Measurements from ENCODE around the gene PDGFRB.

PDGFRB gene

DNA sequence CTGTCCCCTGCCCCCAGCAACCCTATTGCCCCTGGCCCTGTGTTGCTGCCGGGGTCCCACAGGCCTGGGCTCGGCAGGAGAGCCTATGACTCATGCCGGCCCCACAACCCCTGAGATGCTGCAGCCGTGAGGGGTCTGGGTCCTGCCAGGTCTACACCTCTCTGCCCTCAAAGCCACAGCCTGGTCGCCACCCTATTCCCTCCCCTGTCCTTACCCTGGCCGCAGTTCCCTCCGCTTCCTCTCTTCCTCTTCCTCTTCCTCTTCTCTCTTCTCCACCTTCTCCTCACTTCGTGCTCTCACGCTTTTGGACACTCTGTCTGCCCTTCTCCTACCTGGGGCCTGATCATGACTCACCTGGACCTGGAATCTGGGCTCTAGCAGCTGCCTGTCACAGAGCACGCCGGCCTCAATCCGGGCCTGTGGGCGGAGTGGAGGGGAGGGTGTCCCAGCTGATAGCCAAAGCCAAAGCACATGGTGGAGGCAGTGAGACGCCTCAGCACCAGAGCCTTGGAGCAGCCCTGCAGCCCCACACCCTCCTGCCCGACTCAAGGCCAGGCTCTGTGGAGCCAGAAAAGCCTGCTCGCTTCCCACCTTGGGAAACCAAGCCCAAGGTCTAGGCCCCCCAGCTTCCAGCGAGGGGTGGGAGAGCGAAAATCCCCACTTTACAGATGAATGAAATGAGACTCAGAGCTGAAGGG, 42.4 kb downstream of the PDGFRB start:
- TF ChIP-seq, protein P1, sequence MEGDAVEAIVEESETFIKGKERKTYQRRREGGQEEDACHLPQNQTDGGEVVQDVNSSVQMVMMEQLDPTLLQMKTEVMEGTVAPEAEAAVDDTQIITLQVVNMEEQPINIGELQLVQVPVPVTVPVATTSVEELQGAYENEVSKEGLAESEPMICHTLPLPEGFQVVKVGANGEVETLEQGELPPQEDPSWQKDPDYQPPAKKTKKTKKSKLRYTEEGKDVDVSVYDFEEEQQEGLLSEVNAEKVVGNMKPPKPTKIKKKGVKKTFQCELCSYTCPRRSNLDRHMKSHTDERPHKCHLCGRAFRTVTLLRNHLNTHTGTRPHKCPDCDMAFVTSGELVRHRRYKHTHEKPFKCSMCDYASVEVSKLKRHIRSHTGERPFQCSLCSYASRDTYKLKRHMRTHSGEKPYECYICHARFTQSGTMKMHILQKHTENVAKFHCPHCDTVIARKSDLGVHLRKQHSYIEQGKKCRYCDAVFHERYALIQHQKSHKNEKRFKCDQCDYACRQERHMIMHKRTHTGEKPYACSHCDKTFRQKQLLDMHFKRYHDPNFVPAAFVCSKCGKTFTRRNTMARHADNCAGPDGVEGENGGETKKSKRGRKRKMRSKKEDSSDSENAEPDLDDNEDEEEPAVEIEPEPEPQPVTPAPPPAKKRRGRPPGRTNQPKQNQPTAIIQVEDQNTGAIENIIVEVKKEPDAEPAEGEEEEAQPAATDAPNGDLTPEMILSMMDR (IDR thresholded peaks at IDR 0.05; ENCODE audit: low read depth, low read length), result no peak
- DNase-seq (ENCODE audit: extremely low read depth, low read depth), result no peak

GRCh38 chr5:150112201-150113046, 43.2 kb downstream of the PDGFRB start:
- DNase-seq (ENCODE audit: extremely low read depth, low read depth), result peak; percentile 54
- TF ChIP-seq, protein P1 (IDR thresholded peaks at IDR 0.05; ENCODE audit: low read depth, low read length), result no peak

GRCh38 chr5:150111122-150111521, 44.5 kb downstream of the PDGFRB start:
- DNase-seq (ENCODE audit: extremely low read depth, low read depth), result no peak
- TF ChIP-seq, protein P1 (IDR thresholded peaks at IDR 0.05; ENCODE audit: low read depth, low read length), result no peak

- TF ChIP-seq, protein P1 (IDR thresholded peaks at IDR 0.05; ENCODE audit: low read depth, low read length), result no peak
- DNase-seq (ENCODE audit: extremely low read depth, low read depth), result no peak
Measured at GRCh38 chr5:150109921-150110320, 45.7 kb downstream of the PDGFRB start.

- TF ChIP-seq, protein P1 (IDR thresholded peaks at IDR 0.05; ENCODE audit: low read depth, low read length), result no peak
- no peak for DNase-seq (ENCODE audit: extremely low read depth, low read depth)
Measured at GRCh38 chr5:150108711-150109514, 46.7 kb downstream of the PDGFRB start.

- peak; percentile 49 for DNase-seq (ENCODE audit: extremely low read depth, low read depth)
- TF ChIP-seq, protein P1 (IDR thresholded peaks at IDR 0.05; ENCODE audit: low read depth, low read length), result no peak
Measured at GRCh38 chr5:150107909-150108447, 47.7 kb downstream of the PDGFRB start.

Measured in AG09319 (cell line).